ENCODE results near the gene TF.

The TF gene

GRCh38 chr3:133812872-133813271 is 66.7 kb downstream of the TF start:
- no peak for DNase-seq

GRCh38 chr3:133815386-133815785 is 69.2 kb downstream of the TF start:
- no peak for DNase-seq

DNA sequence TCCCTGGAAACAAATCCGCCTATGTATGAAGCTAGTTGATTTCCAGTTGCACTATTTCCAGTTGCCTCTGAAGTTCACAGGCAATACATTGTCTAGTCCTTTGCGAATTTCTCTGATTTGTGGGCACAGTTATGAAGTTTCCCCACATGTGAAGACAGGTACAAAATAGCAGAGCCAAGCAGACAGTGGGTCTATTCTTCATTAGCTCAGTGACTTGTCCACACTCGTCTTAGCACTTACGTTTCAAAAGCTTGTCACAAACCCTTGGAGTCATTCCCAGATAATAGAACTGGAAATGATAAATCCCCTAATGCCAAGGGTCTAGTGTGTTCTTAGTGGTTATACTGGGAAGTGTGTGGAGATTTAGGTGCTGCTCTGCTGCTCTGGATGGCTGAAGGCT is 73.9 kb downstream of the TF start:
- no peak for DNase-seq

GRCh38 chr3:133820889-133821675 is 74.9 kb downstream of the TF start:
- DNase-seq = no peak

GRCh38 chr3:133821767-133822638 is 75.8 kb downstream of the TF start:
- DNase-seq = no peak

- no peak for DNase-seq
Observed at GRCh38 chr3:133824961-133825485, 78.8 kb downstream of the TF start.

DNA sequence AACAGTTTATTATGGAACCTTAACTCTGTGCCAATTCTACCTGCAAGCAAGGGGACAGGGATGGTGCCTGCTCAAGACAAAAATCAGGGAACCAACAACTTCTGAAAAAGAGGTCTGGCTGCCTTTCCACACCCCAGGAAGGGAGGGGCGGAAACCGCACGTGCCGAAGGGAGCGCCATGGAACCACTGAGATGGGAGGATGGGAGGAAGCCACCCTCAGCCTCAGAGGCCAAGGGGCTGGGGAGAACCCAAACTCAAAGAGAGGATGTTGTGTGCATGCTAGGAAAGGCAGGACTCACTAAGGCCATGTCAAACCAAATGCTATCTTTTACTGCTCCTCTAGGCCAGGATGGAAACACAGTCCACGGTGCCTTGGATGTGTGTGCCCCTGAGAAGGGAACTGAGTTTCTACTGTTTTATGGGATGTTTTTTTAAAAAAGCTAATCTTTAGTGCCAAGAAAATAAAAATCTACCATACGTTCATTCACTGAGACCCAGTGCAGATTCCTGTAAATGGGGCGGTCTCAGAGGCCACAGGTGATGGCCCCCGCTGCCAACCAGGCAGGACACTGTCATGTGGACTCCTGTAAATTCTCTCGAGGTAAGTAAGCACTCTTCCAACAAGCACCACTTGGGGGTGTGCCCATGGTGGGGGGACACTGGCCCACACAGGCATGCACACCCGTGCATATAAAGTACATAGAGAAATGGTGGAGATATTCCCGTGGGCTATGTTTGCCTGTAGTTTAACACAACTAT is 80.0 kb downstream of the TF start:
- no peak for DNase-seq

DNA sequence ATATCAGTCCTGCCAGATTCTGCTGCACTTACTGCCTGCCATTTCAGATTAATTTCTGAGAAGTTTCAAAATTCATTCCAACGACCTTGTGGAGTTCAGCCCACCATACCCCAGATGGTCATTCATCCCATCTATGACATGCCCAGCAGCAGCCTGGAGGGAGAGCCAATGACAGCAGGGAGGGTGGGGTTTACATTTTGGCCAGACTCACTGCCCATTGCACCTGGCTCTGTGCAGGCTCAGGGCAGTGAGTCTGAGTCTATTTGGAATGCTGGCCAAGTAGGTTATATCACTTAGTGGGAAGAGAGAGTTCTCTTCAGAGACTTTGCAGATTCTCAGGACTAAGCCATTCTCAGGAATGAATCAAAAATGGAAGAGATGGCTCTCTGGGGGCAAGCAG is 80.9 kb downstream of the TF start:
- DNase-seq = no peak

GRCh38 chr3:133827684-133828083 is 81.5 kb downstream of the TF start:
- DNase-seq = no peak

DNA sequence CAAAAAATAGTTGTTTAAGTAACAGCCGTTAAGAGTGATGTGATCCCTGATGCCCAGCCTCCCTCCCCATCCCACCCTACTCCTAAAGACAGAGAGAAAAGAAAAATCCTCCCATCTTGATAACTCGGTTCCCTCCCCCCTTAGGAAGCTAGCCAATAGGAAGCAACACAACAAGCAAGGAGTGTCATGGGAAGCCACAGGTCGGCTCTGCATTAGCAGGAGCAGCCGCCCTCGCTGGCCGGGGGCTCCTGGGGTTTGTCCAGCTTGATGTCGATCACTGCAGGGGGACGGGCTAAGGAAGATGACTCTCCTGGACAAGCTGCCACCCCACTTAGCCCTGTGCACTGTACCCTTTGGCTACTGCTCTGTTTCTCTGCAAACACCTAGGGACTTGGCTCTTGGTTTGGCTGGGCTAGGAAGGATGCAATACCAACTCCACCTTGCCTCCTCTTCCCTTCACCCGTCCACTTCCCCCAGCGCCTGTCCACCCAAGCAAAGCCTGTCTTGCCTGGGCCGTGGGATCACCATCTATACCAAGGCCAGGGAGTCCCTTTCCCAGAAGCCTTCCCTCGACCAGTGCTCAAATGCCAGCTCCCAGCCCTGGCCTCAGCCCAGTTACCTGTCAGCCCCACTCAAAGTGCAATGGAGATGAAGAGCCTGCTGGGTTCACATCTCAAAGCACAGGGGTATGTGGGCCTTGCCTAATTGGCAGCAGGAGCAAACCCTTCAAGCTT is 82.5 kb downstream of the TF start:
- DNase-seq = no peak

DNA sequence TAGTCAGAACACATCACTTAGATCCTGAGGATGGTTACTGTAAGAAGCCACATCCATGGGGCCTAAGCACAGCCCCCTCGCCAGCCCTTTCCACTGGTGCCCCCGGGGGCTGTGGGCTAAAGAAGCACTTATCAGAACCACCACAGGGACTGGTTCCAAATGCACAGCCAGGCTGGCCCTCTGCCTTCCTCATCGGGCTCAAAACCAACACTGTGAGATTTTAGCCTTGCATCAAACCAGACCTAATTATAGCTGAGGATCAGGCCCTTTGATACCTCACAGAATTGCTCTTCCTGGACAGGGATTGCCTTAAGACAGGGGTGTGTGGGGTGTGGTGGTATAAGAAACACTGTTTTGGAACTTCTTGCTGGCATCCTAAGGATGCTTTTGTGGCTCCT is 83.1 kb downstream of the TF start:
- DNase-seq = no peak

DNA sequence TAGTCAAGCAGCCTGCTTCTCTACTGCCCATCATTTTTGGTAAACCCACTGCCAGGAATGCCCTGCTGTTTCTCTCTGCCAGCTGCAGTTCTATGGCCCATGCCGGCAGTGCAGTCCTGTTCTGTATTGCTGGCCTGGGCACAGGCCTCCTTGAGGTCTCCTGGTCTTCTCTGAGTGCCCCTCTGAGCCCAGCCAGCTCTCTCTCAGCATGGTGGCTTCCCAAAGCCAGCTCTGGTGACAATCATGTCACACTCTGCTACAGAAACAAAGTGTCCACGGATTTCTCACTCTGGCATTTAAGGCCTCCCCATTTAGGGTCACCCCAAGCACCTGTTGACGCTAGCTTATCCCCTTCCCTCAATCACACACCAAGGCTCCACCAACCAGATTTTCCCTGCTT is 83.9 kb downstream of the TF start:
- no peak for DNase-seq

- no peak for DNase-seq
Observed at GRCh38 chr3:133831966-133832801, 86.0 kb downstream of the TF start.

DNA sequence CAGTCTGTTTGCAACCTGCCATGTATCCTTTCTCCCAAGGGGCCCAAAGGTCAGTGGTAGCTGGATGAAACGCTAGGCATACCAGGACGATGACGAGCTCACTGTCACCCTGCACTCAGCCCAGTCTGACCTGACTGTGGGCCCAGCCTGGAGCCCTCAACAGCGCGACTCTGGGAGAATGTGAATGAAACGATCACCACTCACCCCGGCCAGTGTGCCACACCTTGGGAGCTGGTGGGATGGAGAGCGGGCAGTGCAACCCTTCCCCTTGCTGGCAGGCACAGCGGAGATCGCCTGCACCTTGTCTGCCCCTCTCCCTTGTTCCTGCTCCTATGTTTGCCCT is 86.6 kb downstream of the TF start:
- DNase-seq = no peak

DNA sequence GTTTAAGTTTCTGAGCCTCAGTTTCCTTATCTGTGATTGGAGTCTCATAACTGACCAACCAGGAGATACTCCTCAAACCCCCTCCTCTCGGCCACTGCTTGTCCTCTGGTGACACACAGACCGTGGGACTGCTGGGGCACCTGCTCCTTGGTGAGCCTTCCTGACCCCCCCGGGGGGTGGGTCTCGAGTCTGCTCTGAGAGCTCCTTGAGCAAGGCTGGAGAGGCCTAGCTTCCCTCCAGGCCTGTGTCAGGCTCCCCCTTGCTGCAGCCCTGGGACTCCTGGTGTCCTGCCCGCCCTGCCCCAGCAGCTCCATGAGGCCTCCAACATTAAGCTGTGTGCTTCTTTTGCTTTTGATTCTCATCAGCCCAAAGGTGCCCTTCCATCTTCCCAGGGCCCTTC is 87.1 kb downstream of the TF start:
- no peak for DNase-seq

GRCh38 chr3:133833880-133834620 is 87.9 kb downstream of the TF start:
- DNase-seq = no peak

DNA sequence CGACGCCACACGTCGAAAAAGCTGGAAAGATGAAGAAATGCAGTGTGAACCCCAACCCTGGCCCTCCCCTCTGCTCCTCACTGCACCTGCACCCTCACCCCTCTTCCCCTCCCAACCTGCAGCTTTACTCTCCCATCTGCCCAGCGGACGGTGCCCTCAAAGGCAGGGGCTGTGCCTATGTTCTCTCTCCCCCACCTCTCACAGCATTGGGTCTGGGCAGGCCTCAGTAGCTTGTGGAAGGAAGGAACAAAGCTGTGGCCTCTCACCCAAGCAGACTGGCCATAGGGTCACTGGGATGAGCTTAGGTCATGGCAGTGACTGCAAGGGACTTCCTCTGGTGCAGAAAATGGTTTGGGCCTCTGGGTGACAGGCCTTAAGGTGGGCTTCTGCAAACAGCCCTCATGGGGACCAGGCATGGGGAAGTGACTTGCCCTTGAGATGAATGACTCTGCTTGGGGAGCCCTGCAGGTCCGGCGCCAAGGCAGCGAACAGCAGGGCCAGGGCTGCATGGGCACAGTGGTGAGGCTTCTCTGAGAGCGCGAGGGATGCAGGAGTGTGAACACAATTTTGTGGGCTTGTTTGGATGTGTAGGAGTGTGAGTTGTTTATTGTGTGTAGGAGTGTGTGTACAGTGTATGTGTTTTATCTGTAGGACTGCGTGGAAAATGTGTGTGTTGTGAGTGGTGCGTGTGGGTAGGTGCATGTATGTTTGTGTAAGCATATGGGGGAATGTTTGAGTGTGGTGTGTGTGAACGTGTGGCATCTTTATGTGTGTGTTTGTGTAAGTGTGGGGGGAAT is 88.6 kb downstream of the TF start:
- DNase-seq = no peak

- no peak for DNase-seq
Observed at GRCh38 chr3:133835418-133835743, 89.2 kb downstream of the TF start.

- no peak for DNase-seq
Observed at GRCh38 chr3:133835961-133836360, 89.8 kb downstream of the TF start.

All from right kidney (tissue), 1 donor.